ENCODE data around the gene FKBP2.
A peak's percentile ranks its signal among the peaks of the same experiment; 100 is the strongest.

Gene FKBP2

DNA sequence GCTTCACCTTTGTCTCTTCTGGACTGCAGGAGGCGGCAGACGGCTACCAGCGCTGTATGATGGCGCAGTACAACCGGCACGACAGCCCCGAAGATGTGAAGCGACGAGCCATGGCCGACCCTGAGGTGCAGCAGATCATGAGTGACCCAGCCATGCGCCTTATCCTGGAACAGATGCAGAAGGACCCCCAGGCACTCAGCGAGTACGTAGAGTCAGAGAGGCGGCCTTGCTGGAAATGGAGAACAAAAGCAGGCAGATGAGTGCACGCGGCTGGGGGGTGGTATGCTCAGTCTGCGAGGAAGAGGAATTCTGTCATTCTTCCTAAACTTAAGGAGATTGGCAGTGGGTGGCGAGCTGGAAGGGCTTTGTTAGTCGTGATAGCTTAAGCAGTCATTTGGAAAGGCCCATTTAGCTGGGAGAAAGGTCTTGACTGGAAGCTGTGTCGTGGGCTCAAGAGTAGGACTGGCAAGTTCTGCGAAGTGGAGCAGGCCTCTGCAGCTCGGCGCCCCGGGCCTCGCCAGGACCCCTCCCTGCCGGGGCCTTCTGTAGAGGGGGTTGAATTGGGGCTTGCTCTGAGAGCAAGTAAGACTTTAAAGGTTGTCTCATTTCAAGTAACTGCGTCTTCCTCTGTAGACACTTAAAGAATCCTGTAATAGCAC is 37.3 kb upstream of the FKBP2 start:
- TF ChIP-seq, protein P1, sequence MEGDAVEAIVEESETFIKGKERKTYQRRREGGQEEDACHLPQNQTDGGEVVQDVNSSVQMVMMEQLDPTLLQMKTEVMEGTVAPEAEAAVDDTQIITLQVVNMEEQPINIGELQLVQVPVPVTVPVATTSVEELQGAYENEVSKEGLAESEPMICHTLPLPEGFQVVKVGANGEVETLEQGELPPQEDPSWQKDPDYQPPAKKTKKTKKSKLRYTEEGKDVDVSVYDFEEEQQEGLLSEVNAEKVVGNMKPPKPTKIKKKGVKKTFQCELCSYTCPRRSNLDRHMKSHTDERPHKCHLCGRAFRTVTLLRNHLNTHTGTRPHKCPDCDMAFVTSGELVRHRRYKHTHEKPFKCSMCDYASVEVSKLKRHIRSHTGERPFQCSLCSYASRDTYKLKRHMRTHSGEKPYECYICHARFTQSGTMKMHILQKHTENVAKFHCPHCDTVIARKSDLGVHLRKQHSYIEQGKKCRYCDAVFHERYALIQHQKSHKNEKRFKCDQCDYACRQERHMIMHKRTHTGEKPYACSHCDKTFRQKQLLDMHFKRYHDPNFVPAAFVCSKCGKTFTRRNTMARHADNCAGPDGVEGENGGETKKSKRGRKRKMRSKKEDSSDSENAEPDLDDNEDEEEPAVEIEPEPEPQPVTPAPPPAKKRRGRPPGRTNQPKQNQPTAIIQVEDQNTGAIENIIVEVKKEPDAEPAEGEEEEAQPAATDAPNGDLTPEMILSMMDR (IDR thresholded peaks at IDR 0.05; ENCODE audit: control insufficient read depth, insufficient read depth, low read depth, low read length, missing control alignments), result no peak
- H3K4me3 ChIP-seq (ENCODE audit: control insufficient read depth, low read depth, low read length), result no peak overlapping the region
- no peak for DNase-seq (ENCODE audit: low read depth)

DNA sequence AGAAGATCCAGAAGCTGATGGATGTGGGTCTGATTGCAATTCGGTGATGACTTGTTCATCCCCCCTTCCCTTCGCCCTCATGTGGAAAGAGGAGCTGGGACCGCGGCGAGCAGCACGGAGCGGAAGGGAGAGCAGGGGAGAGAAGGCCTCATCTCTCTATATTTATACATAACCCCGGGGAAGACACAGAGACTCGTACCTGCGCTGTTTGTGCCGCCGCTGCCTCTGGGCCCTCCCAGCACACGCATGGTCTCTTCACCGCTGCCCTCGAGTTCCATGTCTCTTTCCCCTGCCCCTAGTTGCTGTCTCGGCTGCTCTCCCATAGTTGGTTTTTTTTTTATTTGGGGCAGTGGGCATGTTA is 36.8 kb upstream of the FKBP2 start:
- TF ChIP-seq, protein P1 (IDR thresholded peaks at IDR 0.05; ENCODE audit: control insufficient read depth, insufficient read depth, low read depth, low read length, missing control alignments), result no peak
- H3K4me3 ChIP-seq (ENCODE audit: control insufficient read depth, low read depth, low read length), result no peak overlapping the region
- no peak for DNase-seq (ENCODE audit: low read depth)

DNA sequence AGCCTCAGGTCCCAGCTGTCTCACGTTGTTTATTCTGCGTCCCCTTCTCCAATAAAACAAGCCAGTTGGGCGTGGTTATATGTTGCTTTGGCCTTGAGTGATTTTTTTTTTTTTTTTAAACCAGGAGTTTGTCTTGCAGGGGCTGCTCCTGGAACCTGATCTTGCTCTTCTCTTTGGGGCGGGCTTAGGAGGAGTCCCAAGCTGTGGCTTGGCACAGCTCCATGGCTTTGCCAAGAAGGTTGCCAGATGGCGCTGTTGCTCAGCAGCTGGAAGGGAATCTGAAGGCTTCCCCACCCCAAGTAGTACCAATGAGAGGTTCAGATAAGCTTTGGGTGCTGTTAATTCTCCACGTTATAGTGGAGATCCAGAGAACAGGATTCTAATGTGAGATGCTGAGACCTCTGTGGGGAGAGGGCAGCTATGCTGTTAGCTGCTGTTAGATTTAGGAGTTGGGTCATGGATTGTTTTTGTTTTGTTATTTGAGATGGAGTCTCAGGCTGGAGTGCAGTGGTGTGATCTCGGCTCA is 36.4 kb upstream of the FKBP2 start:
- no peak overlapping the region for H3K4me3 ChIP-seq (ENCODE audit: control insufficient read depth, low read depth, low read length)
- TF ChIP-seq, protein P1 (IDR thresholded peaks at IDR 0.05; ENCODE audit: control insufficient read depth, insufficient read depth, low read depth, low read length, missing control alignments), result peak; percentile 83

DNA sequence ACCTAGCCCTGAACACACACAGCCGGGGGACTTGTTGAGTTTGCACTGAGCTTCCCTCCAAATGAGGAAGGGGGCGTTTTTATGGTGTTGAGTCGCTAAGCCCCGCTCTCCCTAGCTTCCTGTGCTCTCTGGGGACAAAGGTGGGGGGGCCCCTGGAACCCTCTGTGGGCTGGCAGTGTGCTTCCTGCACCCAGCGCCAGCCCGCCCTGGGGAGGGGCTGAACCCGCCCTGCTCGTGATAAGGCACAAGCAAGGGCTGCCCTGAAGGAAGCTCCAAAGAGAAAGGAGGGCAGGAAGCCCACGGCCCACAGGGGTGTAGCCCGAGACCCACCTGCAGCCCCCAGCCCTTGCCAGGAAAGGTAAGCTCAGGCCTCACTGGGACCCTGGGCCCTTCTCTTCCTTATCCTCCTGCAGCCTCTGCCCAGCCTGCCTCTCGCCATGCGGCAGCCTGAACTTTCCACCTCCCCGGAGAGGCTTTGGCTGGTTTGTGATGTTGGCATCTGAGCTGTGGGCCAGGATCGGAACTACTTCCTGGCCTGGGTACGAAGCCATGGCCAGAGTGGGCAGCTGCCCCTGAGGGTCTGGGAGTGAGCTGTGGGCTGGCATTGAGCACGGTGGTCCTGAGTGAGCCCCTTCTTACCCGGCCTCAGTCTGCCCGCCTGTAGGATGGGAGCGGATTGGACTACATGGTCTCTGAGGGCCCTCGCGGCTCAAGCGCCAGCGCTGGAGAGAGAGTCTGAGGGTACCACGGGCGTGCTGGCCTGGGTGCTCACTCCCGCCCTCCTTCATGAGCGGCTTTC is 34.2 kb upstream of the FKBP2 start, which contains the start of gene FERMT3:
Gene FERMT3, plus strand, starts transcription at position 265 of the 799 bp plus-strand sequence. CDS start 644 bp downstream, outside the sequence.
- no peak for DNase-seq (ENCODE audit: low read depth)
- no peak within 1 kb of the TSS for H3K4me3 ChIP-seq (ENCODE audit: control insufficient read depth, low read depth, low read length)
- TF ChIP-seq, protein P1 (IDR thresholded peaks at IDR 0.05; ENCODE audit: control insufficient read depth, insufficient read depth, low read depth, low read length, missing control alignments), result no peak

More for the DNA sequence above, 36.4 kb upstream of the FKBP2 start:
- peak; percentile 83 for DNase-seq (ENCODE audit: low read depth)

DNA sequence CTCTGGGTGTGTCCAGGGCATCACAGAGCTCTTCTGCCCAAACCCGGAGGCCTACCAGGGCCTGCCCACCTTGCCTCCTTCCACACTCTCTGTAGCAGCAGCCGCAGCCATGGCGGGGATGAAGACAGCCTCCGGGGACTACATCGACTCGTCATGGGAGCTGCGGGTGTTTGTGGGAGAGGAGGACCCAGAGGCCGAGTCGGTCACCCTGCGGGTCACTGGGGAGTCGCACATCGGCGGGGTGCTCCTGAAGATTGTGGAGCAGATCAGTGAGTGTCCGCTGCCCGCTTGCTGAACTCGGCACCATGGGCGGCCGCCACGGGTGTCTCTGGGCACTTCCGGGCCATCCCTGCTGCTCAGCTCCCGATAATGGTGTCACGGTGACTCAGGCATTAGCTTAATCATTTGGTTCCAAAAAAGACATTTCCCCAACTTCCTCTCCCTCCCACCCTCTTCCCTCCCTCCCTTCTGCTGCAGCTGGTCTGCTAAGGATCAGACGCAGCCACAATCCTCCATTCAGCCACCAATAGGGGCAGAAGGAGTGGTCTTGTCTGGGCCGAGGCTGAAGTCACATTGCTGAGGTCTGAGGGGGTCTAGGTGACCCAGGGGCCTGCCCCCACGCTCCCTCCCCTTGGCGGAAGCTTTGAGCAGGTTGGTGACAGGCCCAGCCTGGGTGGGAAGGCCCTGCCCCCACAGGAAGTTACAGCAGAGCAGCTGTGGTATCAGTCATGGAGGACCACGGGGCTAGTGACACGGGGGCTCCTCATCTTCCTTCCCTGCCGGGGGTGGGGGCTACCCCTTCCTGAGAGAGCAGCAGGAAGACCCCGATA is 33.4 kb upstream of the FKBP2 start:
- TF ChIP-seq, protein P1 (IDR thresholded peaks at IDR 0.05; ENCODE audit: control insufficient read depth, insufficient read depth, low read depth, low read length, missing control alignments), result no peak
- H3K4me3 ChIP-seq (ENCODE audit: control insufficient read depth, low read depth, low read length), result no peak overlapping the region
- DNase-seq (ENCODE audit: low read depth), result no peak
